GM19438 (cell line): ENCODE data around the gene CHCT1.
"Not testable (repeated sequence)": the region's sequence is repeated elsewhere in the genome, so short reads cannot be mapped to it uniquely, and the experiment has no call there.

Experiments used
- ATAC-seq: cut with Tn5 transposase; IDR thresholded peaks from one replicate; pipeline ENCODE4 v1.9.1; 2021; ENCODE audit warnings: low read depth; ENCODE audit not compliant: unreplicated experiment

Gene CHCT1

DNA sequence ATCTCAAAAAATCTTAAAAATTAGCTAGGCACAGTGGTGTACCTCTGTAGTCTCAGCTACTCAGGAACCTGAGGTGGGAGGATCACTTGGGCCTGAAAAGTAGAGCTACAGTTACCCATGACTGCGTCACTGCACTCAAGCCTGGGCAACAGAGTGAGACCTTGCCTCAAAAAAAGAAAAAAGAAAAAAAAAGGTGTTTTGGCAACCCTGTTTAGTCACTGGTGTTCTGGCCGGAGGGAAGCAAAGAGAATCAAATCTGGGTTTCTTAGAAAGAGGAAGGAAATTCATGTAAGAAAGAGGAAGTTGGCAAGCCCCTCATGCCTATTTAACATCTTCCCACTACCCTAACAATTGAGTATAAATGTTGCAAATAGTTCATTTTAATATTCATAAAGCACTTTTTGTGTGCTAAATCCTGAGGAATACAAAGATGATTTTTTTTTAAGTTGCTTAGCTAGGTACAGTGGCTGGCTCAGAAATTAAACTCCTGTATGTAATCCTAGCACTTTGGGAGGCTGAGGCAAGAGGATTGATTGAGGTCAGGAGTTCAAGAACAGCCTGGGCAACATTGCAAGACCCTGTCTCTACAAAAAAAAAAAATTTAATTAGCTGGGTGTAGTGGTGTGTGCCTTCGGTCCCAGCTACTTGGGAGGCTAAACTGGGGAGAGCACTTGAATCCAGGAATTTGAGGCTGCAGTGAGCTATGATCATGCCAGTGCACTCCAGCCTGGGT lies 23.9 kb upstream of the CHCT1 start:
- ATAC-seq, result peak; percentile 47

DNA sequence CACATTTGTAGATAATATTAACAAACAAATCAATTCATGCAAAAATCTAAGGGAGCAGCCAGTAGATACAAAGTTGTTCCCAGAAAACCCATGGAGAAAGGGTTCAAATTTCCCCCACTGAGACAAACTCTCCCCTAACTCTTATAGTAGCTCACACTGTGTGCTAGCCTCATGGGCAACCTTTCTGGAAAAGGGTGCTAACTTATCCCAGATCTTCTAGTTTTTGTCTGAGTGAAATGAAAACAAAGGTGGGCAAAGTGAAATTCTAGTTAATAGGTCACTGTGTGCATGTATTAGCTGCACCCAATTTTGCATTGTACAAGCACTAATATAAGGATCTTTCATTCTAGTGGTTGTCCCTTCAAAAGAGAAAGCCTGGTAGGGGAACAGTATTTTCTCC lies 20.5 kb upstream of the CHCT1 start:
- ATAC-seq, result no peak

DNA sequence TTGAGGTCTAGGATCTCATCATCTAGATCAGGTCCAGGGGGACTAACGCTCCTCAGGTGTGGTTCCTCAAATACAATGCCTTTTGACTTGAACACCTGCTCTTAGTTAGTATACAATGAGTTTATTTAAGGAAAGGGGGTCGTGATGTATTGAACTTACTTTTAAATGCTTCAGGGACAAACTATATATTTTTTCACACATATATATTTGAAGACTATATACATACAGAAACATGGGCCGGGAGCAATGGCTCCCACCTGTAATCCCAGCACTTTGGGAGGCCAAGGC lies 18.8 kb upstream of the CHCT1 start:
- no peak for ATAC-seq

DNA sequence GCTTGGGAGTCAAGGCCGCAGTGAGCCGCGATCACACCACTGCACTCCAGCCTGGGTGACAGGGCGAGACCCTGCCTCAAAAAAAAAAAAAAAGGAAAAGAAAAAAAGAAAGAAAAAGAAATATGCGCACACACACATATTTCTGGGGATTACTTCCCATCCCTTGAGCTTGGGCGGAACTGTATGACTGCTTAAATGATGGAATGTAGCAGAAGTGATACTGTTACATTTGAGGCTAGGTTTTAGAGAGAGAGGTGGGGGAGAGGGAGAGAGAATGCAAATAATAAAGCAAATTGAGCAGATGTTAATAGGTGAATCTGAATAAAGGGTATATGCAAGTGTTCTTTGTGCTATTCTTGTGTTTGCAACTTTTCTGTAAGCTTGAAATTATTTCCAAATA lies 18.3 kb upstream of the CHCT1 start:
- no peak for ATAC-seq

DNA sequence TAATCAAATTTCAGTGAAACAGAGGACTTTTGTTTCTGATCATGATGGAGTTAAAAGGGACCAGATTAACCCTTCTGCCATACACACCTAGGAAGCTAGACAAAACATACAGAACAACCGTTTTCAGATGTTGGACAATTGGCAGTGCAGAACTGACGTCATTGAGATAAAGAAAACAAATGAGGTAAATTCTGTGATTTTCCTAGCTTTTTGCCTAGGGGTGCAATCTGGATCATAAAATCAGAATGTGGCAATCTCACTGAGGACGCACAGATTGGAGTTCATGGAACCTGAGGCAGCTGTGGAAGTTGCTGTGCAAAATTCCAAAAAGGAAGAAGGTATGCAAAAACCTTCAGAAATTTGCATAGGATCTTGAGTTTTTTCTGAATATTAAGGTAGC lies 15.4 kb upstream of the CHCT1 start:
- ATAC-seq, result no peak

DNA sequence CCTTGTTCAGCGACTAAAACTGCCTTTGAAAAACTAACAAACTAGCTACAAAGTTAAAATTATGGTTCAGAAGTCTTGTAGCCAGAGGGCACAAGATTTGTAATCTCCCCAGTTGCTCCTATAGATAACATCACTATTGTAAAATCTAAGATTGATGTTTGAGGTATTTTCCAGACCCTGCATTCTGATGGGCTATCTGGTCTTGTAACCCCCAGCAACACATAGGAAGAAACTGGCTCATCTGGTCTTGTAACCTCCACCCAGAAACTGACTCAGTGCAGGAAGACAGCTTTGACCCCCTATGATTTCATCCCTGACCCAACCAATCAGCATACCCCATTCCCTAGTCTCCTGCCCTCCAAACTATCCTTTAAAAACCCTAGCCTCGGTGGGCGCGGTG lies 12.3 kb upstream of the CHCT1 start:
- ATAC-seq, result no peak

DNA sequence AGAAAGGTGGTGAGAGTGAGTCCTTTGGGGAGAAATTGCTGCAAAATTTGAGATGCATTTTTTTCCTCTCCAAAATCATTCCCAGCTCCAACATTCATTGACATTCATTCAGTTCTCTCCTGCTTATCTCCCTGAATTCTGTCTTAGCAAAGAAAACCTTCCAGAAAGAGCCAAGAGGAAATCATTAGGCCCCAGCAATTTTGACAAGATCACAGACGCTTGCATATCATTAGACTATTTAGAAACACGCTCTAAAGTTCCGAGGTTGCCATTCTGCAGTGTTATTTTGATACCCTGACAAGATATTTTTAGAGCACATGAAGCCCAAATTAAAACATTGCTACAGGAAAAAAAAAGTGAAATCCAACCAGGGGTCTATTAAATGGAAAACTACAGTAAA lies 9.6 kb upstream of the CHCT1 start:
- ATAC-seq, result no peak

DNA sequence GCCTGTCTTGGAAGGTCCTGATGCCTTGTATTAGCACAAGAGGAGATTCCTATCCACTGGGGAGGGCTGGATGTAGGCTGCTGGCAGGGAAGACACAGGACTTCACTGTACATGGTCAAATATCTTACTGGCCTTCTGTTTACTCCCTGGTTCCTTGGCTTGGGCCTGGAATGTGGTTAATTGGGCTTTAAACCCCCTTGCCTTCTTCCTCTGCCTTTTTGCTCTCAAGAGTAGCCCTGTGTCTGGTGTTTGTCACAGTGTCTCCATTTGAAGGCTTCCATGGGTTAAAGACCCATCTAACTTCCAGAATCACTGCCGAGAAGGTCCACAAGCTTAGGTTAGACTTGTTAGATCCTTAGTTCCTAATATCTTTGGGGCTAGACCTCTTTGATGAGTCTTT lies 7.1 kb upstream of the CHCT1 start:
- ATAC-seq, result no peak

DNA sequence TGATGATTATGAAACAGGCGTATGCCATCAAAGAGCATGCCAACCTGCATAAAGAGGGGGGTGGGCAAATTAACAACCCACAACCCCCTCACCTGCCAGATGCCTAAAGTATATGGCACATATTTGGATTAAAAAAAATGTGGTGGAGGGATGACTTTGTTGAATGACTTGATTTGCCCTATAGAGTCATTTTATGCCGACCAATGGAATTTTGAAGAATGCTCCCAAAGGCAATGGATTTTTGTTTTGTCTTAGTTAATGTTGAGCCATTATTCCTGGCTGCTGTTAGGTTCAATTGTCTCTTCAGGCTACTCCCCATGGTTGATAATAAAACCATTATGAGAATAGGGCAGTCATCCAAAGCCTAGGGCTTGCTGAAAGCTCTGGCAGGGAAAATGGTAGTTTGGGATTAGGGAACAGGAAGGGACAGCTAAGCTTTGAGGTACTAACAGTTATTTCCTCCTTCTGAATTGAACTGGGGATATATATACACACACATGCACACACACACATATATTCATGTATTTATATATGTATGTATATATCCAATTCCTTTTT lies 5.8 kb upstream of the CHCT1 start:
- no peak for ATAC-seq

DNA sequence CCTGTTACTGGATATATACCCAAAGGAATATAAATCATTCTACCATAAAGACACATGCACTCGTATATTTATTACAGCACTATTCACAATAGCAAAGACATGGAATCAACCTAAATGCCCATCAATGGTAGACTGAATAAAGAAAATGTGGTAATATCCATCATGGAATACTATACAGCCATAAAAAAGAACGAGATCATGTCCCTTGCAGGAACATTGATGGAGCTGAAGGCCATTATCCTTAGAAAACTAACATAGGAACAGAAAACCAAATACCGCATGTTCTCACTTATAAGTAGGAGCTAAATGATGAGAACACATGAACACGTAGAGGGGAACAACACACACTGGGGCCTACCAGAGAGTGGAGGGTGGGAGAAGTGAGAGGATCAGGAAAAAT lies 3.3 kb upstream of the CHCT1 start:
- ATAC-seq, result not testable (repeated sequence)

DNA sequence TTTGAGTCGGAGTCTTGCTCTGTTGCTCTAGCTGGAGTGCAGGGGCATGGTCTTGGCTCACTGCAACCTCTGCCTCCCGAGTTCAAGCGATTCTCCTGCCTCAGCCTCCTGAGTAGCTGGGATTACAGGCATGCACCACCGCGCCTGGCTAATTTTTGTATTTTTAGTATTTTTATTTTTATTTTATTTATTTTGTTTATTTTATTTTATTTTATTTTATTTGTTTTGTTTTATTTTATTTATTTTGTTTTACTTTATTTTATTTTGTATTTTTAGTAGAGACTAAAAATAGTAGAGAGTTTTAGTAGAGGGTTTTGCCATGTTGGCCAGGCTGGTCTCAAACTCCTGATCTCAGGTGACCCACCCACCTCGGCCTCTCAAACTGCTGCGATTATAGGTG lies 2.4 kb upstream of the CHCT1 start:
- ATAC-seq, result not testable (repeated sequence)

DNA sequence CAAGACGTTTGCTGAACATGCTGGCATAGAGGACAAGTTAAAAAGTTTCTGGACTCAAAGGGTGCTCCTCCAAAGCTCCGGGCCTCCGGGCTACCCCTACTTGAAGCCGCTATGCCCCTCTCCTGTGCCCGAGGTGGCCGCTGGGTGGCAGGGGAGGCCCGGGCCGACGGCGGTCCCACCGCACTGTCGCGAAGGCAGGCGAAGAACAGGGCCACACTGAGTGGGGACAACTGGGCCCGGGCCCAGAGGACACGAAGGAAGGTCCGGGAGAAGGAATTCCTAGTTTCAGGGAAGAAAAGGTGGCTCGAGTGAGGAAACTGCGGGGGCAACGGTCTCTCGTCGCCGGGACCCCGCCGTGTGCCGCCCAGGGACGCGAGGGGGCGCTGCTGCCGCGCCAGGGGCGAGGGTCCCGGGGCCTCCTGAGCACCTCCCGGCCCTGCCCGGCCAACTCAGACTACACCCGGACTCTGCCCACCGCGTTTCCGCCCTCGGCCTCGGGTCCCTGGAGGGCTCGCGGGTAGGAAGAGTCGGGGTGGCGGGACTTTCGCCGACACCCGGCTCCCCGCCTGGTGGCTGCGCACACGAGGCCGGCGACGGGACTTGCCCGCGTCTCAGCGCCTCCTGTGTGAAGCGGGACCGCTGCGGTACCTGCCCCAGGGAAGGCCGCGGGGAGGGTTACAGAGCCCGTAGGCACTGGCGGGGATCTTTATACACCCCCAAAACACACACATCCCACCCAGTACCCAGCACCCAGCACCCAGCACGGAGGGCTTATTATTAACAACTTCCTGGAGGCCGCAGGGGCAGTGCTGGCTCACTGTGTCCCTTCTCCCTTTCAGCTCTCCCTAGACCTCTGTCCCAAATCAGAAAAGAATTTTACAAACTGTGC lies 772 bp upstream of the CHCT1 start:
- ATAC-seq, result peak; percentile 87

DNA sequence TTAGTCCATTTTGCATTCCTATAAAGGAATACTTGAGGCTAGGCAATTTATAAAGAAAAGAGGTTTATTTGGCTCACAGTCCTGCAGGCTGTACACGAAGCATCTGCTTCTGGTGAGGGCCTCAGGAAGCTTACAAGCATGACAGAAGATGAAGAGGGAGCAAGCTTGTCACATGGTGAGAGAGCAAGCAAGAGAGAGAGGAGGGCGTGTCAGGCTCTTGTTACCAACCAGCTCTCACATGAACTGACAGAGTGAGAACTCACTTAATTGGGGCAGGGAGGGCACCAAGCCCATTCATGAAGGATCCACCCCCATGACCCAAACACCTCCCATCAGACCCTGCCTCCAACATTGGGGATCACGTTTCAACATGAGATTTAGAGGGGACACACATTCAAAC lies 1.6 kb downstream of the CHCT1 start:
- ATAC-seq, result no peak

DNA sequence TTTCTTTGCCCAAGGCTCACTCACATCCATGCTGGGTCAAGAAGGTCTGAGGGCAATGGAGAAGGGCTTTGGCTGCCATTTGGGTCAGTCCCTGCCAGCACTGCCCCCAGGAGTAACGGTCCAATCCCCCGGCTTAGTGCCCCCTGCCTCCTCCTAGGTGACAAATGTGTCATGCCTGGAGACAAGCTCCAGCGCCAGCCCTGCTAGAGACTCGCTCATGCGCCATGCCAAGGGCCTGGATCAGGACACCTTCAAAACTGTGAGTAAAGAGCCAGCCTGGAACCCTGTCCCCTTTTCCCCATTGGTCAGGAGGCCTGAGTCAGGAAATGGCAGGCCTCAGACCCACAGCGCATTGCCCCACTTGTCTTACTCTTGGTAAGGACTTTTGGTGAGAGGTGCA lies 3.3 kb downstream of the CHCT1 start:
- ATAC-seq, result no peak

DNA sequence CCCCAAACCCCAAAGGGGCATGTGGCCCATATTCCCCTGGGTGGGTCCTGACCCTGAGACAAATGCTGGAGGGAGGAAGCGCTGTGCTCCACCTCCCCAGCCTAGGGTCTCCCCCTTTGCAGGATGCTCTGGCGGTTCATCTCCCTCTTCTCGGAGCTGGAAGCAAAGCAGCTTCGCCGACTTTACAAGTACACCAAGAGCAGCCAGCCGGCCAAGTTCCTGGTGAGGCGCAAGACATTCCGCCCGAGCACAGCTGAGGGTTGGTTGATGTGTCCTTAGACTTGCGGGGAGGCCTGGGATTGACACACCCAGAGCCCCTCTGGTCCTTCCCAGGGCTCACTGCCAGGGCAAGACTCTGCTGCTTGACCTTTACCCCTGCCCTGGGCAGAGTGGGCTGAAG lies 4.3 kb downstream of the CHCT1 start:
- ATAC-seq, result no peak

DNA sequence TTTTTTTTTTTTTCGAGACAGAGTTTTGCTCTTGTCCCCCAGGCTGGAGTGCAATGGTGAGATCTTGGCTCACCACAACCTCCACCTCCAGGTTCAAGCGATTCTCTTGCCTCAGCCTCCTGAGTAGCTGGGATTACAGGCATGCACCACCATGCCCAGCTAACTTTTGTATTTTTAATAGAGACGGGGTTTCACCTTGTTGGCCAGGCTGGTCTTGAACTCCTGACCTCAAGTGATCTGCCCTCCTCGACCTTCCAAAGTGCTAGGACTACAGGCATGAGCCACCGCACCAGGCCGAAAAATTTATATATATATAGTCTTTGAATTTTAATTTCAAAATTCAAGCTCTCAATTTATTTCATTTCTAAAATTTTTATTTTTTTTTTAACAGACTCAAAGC lies 6.2 kb downstream of the CHCT1 start:
- ATAC-seq, result not testable (repeated sequence)

DNA sequence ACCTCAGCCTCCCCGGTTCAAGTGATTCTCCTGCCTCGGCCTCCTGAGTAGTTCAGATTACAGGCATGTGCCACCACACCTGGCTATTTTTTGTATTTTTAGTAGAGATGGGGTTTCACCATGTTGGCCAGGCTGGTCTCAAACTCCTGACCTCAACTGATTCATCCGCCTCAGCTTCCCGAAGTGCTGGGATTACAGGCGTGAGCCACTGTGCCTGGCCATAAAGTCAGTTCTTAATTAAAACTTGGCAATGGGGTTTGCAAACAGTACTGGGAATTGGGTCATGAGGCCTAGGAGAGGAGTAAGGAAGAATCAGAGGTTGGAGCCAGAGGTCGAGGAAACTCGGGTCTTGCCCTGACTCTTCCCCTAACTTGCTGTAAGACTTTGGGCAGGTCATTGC lies 8.3 kb downstream of the CHCT1 start:
- not testable (repeated sequence) for ATAC-seq

DNA sequence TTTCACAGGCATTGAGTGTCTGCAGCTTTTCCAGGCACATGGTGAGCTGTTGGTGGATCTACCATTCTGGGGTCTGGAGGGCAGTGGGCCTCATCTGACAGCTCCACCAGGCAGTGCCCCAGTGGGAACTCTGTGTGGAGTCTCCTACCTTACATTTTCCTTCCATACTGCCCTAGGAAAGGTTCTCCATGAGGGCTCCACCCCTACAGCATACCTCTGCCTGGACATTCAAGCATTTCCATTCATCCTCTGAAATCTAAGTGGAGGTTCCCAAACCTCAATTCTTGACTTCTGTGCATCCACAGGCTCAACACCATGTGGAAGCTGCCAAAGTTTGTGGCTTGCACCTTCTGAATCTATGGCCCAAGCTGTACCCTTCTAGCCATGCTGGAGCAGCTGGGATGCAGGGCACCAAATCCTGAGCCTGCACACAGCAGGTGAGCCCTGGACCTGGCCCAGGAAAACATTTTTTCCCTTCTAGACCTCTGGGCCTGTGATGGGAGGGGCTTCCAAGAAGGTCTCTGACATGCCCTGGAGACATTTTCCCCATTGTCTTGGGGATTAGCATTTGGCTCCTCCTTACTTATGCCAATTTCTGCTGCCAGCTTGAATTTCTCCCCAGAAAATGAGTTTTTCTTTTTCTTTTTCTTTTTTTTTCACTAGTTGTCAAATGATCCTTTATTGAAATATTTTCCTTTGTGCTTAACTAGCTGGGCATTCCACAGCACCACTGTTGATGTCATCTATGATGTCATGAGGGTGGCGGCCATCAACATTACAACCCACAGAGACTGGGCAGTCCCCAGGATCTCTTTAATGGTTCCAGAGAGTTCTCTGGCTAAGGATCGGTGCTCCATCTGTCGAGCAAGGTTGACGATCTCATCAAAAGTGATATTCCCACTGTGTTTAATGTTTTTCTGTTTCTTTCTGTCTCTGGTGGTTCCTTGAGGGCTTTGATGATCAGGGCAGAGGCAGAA lies 11.0 kb downstream of the CHCT1 start:
- ATAC-seq, result not testable (repeated sequence)

DNA sequence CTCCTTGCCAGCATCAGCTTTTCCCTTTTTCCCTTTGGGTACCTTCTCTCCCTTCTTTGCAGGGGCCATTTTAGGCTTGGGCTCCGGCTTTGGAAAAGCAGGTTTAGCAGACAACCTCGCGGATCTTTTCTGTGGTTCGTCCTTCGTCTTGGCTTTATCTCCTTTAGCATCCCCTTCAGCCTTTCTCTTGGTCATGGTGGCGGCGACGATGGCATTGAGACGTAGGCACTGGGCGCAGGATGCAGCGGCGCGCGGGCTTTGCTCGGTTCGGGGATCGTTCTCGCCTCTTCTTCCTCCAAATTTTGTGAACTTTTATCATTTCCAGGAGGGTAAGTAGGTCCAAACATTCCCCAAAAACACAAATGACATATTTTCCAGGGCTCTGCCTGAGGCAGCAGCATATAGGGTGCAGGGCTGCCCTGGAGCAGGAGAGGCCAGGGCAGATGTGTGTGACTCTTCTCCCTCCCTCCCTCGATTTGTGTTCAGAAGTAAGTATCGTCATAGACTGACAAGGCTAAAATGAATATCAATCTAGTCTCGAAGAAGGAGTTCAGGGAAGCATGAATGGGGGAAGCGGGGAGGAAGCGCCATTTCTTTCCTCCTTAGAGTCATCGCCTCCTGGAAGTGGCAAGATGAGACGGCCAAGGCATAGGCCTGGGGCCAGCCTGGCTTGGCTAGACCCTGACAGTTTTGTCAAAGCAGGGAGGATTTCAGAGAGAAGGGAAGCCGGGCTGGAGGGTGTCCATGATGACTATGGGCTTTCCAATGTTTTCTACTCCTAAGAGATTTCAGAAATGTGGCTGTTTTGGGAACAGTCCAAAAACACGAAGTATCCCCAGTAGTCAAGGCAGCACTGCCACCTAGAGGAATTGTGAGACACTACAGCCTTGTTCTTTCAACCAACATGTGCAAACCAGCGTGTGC lies 13.2 kb downstream of the CHCT1 start:
- ATAC-seq, result no peak

DNA sequence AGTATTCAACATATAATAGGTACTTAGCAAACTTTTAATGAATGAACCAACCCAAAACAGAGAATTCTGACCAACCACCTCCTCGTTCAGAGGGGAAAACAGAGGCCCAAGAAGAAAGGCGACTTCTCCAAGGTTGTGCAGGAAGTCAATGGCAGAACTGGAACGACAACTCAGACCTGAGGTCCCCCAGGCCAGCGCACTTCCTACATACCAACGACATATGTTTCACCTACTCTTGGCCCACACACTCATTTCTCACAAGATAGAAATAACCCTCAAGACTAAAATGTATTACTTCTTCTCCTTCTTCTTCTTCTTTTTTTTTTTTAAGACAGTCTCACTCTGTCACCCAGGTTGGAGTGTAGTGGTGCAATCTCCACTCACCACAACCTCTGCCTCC lies 14.4 kb downstream of the CHCT1 start:
- ATAC-seq, result no peak
